Omental fat pad (tissue), 4 donors: ENCODE data around the gene ZNF585A. TPM values are rescaled to one million over a fixed set of nuclear protein-coding genes. Genes with fewer than 3 reads are reported as not detected.
A peak's percentile ranks its signal among the peaks of the same experiment; 100 is the strongest.

Source experiments
- ATAC-seq: fragments of 150-250 bp; one replicate; pipeline ENCODE4 v1.9.1; 2016; ENCODE audit warnings: mild to moderate bottlenecking, moderate library complexity; ENCODE audit not compliant: low FRiP score
- DNase-seq: peaks from one replicate; pipeline ENCODE4 v3.0.0-alpha.2; 2019; ENCODE audit warnings: low spot score
- CTCF ChIP-seq, 3 donors: fragments of 450-650 bp; IDR thresholded peaks; one replicate each; pipeline ENCODE4 v1.5.1; 2016 to 2017; ENCODE audit warnings: antibody characterized with exemption in 3 of 3, mild to moderate bottlenecking in 3 of 3, moderate library complexity in 2 of 3
- total RNA-seq, 4 donors: library from RNA; depleted of rRNA; stranded (reverse); fragments of >200 nt; gene quantifications; one replicate each; pipeline ENCODE4 v1.1.0, GENCODE V29; 2016

Gene ZNF585A
- 10 to 100 TPM in 1 of 4 donors, 1 to 10 TPM in 3; 3.8 to 12.8 (median 7.4) TPM for total RNA-seq

- TF ChIP-seq CTCF (IDR thresholded peaks at IDR 0.05): no peak
- ATAC-seq: peak; percentile 100
These were observed at the start of gene ZNF585A for GRCh38 chr19:37172368-37173366. TSS of gene ZNF585A (minus strand) at chr19:37172695. CDS start at chr19:37169910, 2,785 bp downstream.

GRCh38 chr19:37221136-37221535 lies 48.6 kb upstream of the ZNF585A start:
- DNase-seq: no peak
- ATAC-seq: no peak
- no peak for TF ChIP-seq CTCF (IDR thresholded peaks at IDR 0.05)

More at GRCh38 chr19:37172368-37173366, at the start of gene ZNF585A:
- DNase-seq: peak; percentile 61

- TF ChIP-seq CTCF (IDR thresholded peaks at IDR 0.05): no peak
- ATAC-seq (no peak), DNase-seq (no peak)
These were observed 47.9 kb upstream of the ZNF585A start for GRCh38 chr19:37220383-37220782.

- ATAC-seq: no peak
These were observed 46.1 kb upstream of the ZNF585A start for GRCh38 chr19:37218592-37218935.

GRCh38 chr19:37217775-37218591 lies 45.5 kb upstream of the ZNF585A start, which contains the start of gene ZNF383:
TSS of gene ZNF383 (plus strand) at chr19:37218214. CDS start at chr19:37230454, 12,240 bp downstream.
- ATAC-seq: peak; percentile 96
- TF ChIP-seq CTCF (IDR thresholded peaks at IDR 0.05): no peak
- peak; percentile 62 for DNase-seq

More at GRCh38 chr19:37218592-37218935, 46.1 kb upstream of the ZNF585A start:
- TF ChIP-seq CTCF (IDR thresholded peaks at IDR 0.05): no peak
- no peak for DNase-seq

GRCh38 chr19:37217480-37217774 lies 44.9 kb upstream of the ZNF585A start:
- ATAC-seq: no peak
- DNase-seq: no peak

More at GRCh38 chr19:37217480-37217774, 44.9 kb upstream of the ZNF585A start:
- no peak for TF ChIP-seq CTCF (IDR thresholded peaks at IDR 0.05)
